HEK293 (cell line): Measurements from ENCODE around the gene SLC35G6.

Experiments
- EGR2 ChIP-seq: fragments of 450-650 bp; formaldehyde crosslinking; IDR thresholded peaks from 2 replicates; pipeline ENCODE4 v1.5.1; 2016; ENCODE audit warnings: low read depth, missing biosample characterization, missing genetic modification characterization
- GLI2 ChIP-seq: fragments of 450-650 bp; formaldehyde crosslinking; IDR thresholded peaks from 2 replicates; pipeline ENCODE4; 2017; ENCODE audit warnings: missing biosample characterization, missing genetic modification characterization, low read depth, borderline replicate concordance
- GLIS1 ChIP-seq: fragments of 450-650 bp; formaldehyde crosslinking; IDR thresholded peaks from 2 replicates; pipeline ENCODE4 v1.5.1; 2016; ENCODE audit warnings: missing biosample characterization, missing genetic modification characterization
- MEIS1 ChIP-seq: sonication (generic); formaldehyde crosslinking; IDR thresholded peaks from 2 replicates; pipeline ENCODE4 v1.8.1; 2022; ENCODE audit warnings: missing genetic modification reagents, mild to moderate bottlenecking, borderline replicate concordance
- ZNF112 ChIP-seq: fragments of 450-650 bp; formaldehyde crosslinking; IDR thresholded peaks from 2 replicates; pipeline ENCODE4 v1.5.0; 2017; ENCODE audit warnings: missing biosample characterization, missing genetic modification characterization
- ZNF121 ChIP-seq: fragments of 450-650 bp; formaldehyde crosslinking; IDR thresholded peaks from 2 replicates; pipeline ENCODE4 v1.5.1; 2016; ENCODE audit warnings: missing biosample characterization, missing genetic modification characterization
- ZNF138 ChIP-seq: fragments of 450-650 bp; formaldehyde crosslinking; IDR thresholded peaks from 2 replicates; pipeline ENCODE4 v1.5.1; 2016; ENCODE audit warnings: missing biosample characterization, missing genetic modification characterization, borderline replicate concordance
- ZNF221 ChIP-seq: fragments of 450-650 bp; formaldehyde crosslinking; IDR thresholded peaks from 2 replicates; pipeline ENCODE4 v1.5.1; 2017; ENCODE audit warnings: missing biosample characterization, missing genetic modification characterization, borderline replicate concordance
- ZNF24 ChIP-seq: fragments of 450-650 bp; formaldehyde crosslinking; IDR thresholded peaks from 2 replicates; pipeline ENCODE4 v1.5.1; 2016; ENCODE audit warnings: missing biosample characterization, missing genetic modification characterization
- ZNF274 ChIP-seq, 2 experiments: fragments of 200-500 bp in 1 of 2; fragments of 450-650 bp in 1 of 2; sonication (Bioruptor generic) in 1 of 2; formaldehyde crosslinking in 1 of 2; IDR thresholded peaks; 2 replicates each; pipeline versions ENCODE4 v1.5.1 to v1.6.1; 2014 to 2016; ENCODE audit warnings: borderline replicate concordance in 1 of 2, inconsistent platforms in 1 of 2, low read length in 1 of 2, missing biosample characterization in 1 of 2, missing genetic modification characterization in 1 of 2
- ZNF302 ChIP-seq: fragments of 450-650 bp; formaldehyde crosslinking; IDR thresholded peaks from 2 replicates; pipeline ENCODE4 v1.5.1; 2016; ENCODE audit warnings: missing biosample characterization, missing genetic modification characterization, low read depth
- ZNF366 ChIP-seq: fragments of 450-650 bp; formaldehyde crosslinking; conservative IDR thresholded peaks from 2 replicates; pipeline ENCODE4 v1.5.1; 2016; ENCODE audit warnings: missing biosample characterization, missing genetic modification characterization
- ZNF530 ChIP-seq: fragments of 450-650 bp; formaldehyde crosslinking; IDR thresholded peaks from 2 replicates; pipeline ENCODE4 v1.5.1; 2016; ENCODE audit warnings: low read depth, missing biosample characterization, missing genetic modification characterization
- ZNF626 ChIP-seq: fragments of 450-650 bp; sonication (Bioruptor Pico); formaldehyde crosslinking; IDR thresholded peaks from 2 replicates; pipeline ENCODE4 v1.5.1; 2018; ENCODE audit warnings: missing biosample characterization, missing genetic modification characterization, inconsistent platforms
- ZNF654 ChIP-seq: fragments of 450-650 bp; formaldehyde crosslinking; IDR thresholded peaks from 2 replicates; pipeline ENCODE4 v1.5.1; 2016; ENCODE audit warnings: low read depth, missing biosample characterization, missing genetic modification characterization
- ZNF658 ChIP-seq: fragments of 450-650 bp; formaldehyde crosslinking; IDR thresholded peaks from 2 replicates; pipeline ENCODE4; 2016; ENCODE audit warnings: missing biosample characterization, missing genetic modification characterization
- ZNF830 ChIP-seq: fragments of 450-650 bp; IDR thresholded peaks from 2 replicates; pipeline ENCODE4 v1.5.0; 2018; ENCODE audit warnings: missing biosample characterization, missing genetic modification characterization, low read depth, mild to moderate bottlenecking, moderate library complexity
- TF ChIP-seq, protein P1 (sequence below): fragments of 450-650 bp; formaldehyde crosslinking; IDR thresholded peaks from 2 replicates; pipeline ENCODE4 v1.5.0; 2017; ENCODE audit warnings: missing biosample characterization, missing genetic modification characterization, borderline replicate concordance
- TF ChIP-seq, protein P2 (sequence below): fragments of 450-650 bp; formaldehyde crosslinking; IDR thresholded peaks from 2 replicates; pipeline ENCODE4 v1.5.1; 2016; ENCODE audit warnings: missing biosample characterization, missing genetic modification characterization, low read depth
- TF ChIP-seq, protein P3 (sequence below): fragments of 450-650 bp; formaldehyde crosslinking; IDR thresholded peaks from 2 replicates; pipeline ENCODE4 v1.5.1; 2016; ENCODE audit warnings: missing biosample characterization, missing genetic modification characterization
- TF ChIP-seq, protein P4 (sequence below): fragments of 450-650 bp; formaldehyde crosslinking; conservative IDR thresholded peaks from 2 replicates; pipeline ENCODE4 v1.5.1; 2016; ENCODE audit warnings: low read depth, missing biosample characterization, missing genetic modification characterization
- TF ChIP-seq, protein P5 (sequence below): fragments of 450-650 bp; formaldehyde crosslinking; IDR thresholded peaks from 2 replicates; pipeline ENCODE4 v1.5.1; 2017; ENCODE audit warnings: missing biosample characterization, missing genetic modification characterization
- TF ChIP-seq, protein P6 (sequence below): fragments of 450-650 bp; IDR thresholded peaks from 2 replicates; pipeline ENCODE4 v1.5.1; 2018; ENCODE audit warnings: missing biosample characterization, mild to moderate bottlenecking, missing genetic modification characterization
- TF ChIP-seq, protein P7 (sequence below): fragments of 450-650 bp; formaldehyde crosslinking; IDR thresholded peaks from 2 replicates; pipeline ENCODE4 v1.5.1; 2017; ENCODE audit warnings: missing biosample characterization, missing genetic modification characterization

Gene SLC35G6

DNA sequence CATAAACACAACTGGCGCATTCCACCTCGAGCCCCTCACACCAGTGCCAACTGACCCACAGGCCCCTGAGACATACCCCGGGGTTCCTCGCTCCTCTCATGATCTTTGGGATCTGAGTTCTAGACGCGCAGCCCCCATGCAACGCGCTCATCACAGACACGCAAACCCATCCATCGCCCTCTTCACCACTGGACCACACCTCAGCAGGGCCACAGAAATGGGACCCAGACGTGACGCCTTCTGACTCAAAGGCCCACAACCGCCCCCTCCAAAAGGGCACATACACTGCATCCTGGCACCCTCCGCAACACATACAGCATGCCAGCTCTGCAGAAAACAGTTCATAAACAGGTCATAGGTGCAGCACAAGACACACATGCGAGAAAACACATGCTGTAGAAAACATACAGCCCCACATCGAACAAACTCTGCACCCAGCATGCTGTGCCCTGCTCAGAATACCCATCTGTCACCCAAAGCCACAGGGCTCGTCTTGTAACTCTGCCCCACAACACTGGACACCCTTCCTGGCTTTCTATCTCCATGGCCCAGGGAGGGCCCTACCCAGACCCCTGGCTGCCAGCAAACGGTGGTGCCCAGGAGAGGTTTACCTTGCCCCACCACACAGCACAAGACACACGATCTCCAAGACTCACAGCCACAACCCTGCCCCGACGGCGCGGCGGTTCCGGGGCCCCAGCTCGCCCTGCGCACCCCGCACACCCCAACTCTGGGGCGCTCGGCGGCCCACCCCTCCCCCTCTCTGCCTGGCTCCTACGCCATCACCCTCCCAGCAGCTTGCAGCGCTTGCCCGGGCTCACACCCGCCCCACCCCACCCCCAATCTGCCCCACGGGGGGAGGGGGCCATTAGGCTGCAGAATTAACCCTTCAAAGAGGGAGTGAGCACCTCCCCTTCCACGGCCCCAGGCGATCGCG lies 2.7 kb upstream of the SLC35G6 start (continued):
- TF ChIP-seq, protein P1, sequence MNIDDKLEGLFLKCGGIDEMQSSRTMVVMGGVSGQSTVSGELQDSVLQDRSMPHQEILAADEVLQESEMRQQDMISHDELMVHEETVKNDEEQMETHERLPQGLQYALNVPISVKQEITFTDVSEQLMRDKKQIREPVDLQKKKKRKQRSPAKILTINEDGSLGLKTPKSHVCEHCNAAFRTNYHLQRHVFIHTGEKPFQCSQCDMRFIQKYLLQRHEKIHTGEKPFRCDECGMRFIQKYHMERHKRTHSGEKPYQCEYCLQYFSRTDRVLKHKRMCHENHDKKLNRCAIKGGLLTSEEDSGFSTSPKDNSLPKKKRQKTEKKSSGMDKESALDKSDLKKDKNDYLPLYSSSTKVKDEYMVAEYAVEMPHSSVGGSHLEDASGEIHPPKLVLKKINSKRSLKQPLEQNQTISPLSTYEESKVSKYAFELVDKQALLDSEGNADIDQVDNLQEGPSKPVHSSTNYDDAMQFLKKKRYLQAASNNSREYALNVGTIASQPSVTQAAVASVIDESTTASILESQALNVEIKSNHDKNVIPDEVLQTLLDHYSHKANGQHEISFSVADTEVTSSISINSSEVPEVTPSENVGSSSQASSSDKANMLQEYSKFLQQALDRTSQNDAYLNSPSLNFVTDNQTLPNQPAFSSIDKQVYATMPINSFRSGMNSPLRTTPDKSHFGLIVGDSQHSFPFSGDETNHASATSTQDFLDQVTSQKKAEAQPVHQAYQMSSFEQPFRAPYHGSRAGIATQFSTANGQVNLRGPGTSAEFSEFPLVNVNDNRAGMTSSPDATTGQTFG, result no peak
- TF ChIP-seq ZNF830 (tag by site-specific recombination) (no peak), ZNF112 (no peak), ZNF658 (tag by site-specific recombination) (no peak), ZNF274 (IDR thresholded peaks at IDR 0.05; ENCODE audit: low read length) (no peak), ZNF274 (tag by site-specific recombination; IDR thresholded peaks at IDR 0.05; ENCODE audit: borderline replicate concordance) (no peak), ZNF654 (no peak), ZNF24 (tag by site-specific recombination) (no peak), ZNF138 (tag by site-specific recombination) (no peak), ZNF121 (tag by site-specific recombination) (no peak), GLI2 (tag by site-specific recombination) (no peak), ZNF626 (tag by site-specific recombination) (no peak), ZNF221 (tag by site-specific recombination) (no peak), EGR2 (peak; percentile 21; the same call in 1 of the 2 replicates), ZNF366 (tag by site-specific recombination) (no peak), ZNF530 (tag by site-specific recombination) (no peak), GLIS1 (tag by site-specific recombination) (peak; percentile 37; the same call in 1 of the 2 replicates), MEIS1 (no peak), ZNF302 (tag by site-specific recombination) (no peak)
- TF ChIP-seq, protein P2, sequence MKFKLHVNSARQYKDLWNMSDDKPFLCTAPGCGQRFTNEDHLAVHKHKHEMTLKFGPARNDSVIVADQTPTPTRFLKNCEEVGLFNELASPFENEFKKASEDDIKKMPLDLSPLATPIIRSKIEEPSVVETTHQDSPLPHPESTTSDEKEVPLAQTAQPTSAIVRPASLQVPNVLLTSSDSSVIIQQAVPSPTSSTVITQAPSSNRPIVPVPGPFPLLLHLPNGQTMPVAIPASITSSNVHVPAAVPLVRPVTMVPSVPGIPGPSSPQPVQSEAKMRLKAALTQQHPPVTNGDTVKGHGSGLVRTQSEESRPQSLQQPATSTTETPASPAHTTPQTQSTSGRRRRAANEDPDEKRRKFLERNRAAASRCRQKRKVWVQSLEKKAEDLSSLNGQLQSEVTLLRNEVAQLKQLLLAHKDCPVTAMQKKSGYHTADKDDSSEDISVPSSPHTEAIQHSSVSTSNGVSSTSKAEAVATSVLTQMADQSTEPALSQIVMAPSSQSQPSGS, result no peak
- TF ChIP-seq, protein P3, sequence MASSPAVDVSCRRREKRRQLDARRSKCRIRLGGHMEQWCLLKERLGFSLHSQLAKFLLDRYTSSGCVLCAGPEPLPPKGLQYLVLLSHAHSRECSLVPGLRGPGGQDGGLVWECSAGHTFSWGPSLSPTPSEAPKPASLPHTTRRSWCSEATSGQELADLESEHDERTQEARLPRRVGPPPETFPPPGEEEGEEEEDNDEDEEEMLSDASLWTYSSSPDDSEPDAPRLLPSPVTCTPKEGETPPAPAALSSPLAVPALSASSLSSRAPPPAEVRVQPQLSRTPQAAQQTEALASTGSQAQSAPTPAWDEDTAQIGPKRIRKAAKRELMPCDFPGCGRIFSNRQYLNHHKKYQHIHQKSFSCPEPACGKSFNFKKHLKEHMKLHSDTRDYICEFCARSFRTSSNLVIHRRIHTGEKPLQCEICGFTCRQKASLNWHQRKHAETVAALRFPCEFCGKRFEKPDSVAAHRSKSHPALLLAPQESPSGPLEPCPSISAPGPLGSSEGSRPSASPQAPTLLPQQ (tag by site-specific recombination), result no peak; the same call in 1 of the 2 replicates
- TF ChIP-seq, protein P4, sequence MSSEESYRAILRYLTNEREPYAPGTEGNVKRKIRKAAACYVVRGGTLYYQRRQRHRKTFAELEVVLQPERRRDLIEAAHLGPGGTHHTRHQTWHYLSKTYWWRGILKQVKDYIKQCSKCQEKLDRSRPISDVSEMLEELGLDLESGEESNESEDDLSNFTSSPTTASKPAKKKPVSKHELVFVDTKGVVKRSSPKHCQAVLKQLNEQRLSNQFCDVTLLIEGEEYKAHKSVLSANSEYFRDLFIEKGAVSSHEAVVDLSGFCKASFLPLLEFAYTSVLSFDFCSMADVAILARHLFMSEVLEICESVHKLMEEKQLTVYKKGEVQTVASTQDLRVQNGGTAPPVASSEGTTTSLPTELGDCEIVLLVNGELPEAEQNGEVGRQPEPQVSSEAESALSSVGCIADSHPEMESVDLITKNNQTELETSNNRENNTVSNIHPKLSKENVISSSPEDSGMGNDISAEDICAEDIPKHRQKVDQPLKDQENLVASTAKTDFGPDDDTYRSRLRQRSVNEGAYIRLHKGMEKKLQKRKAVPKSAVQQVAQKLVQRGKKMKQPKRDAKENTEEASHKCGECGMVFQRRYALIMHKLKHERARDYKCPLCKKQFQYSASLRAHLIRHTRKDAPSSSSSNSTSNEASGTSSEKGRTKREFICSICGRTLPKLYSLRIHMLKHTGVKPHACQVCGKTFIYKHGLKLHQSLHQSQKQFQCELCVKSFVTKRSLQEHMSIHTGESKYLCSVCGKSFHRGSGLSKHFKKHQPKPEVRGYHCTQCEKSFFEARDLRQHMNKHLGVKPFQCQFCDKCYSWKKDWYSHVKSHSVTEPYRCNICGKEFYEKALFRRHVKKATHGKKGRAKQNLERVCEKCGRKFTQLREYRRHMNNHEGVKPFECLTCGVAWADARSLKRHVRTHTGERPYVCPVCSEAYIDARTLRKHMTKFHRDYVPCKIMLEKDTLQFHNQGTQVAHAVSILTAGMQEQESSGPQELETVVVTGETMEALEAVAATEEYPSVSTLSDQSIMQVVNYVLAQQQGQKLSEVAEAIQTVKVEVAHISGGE (tag by site-specific recombination), result no peak
- TF ChIP-seq, protein P5, sequence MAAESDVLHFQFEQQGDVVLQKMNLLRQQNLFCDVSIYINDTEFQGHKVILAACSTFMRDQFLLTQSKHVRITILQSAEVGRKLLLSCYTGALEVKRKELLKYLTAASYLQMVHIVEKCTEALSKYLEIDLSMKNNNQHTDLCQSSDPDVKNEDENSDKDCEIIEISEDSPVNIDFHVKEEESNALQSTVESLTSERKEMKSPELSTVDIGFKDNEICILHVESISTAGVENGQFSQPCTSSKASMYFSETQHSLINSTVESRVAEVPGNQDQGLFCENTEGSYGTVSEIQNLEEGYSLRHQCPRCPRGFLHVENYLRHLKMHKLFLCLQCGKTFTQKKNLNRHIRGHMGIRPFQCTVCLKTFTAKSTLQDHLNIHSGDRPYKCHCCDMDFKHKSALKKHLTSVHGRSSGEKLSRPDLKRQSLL (tag by site-specific recombination), result no peak
- TF ChIP-seq, protein P6, sequence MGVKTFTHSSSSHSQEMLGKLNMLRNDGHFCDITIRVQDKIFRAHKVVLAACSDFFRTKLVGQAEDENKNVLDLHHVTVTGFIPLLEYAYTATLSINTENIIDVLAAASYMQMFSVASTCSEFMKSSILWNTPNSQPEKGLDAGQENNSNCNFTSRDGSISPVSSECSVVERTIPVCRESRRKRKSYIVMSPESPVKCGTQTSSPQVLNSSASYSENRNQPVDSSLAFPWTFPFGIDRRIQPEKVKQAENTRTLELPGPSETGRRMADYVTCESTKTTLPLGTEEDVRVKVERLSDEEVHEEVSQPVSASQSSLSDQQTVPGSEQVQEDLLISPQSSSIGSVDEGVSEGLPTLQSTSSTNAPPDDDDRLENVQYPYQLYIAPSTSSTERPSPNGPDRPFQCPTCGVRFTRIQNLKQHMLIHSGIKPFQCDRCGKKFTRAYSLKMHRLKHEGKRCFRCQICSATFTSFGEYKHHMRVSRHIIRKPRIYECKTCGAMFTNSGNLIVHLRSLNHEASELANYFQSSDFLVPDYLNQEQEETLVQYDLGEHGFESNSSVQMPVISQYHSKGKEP (tag by site-specific recombination), result no peak
- TF ChIP-seq, protein P7, sequence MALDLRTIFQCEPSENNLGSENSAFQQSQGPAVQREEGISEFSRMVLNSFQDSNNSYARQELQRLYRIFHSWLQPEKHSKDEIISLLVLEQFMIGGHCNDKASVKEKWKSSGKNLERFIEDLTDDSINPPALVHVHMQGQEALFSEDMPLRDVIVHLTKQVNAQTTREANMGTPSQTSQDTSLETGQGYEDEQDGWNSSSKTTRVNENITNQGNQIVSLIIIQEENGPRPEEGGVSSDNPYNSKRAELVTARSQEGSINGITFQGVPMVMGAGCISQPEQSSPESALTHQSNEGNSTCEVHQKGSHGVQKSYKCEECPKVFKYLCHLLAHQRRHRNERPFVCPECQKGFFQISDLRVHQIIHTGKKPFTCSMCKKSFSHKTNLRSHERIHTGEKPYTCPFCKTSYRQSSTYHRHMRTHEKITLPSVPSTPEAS (tag by site-specific recombination), result no peak
